ENCODE data around the gene EXOC6B.

The EXOC6B gene

DNA sequence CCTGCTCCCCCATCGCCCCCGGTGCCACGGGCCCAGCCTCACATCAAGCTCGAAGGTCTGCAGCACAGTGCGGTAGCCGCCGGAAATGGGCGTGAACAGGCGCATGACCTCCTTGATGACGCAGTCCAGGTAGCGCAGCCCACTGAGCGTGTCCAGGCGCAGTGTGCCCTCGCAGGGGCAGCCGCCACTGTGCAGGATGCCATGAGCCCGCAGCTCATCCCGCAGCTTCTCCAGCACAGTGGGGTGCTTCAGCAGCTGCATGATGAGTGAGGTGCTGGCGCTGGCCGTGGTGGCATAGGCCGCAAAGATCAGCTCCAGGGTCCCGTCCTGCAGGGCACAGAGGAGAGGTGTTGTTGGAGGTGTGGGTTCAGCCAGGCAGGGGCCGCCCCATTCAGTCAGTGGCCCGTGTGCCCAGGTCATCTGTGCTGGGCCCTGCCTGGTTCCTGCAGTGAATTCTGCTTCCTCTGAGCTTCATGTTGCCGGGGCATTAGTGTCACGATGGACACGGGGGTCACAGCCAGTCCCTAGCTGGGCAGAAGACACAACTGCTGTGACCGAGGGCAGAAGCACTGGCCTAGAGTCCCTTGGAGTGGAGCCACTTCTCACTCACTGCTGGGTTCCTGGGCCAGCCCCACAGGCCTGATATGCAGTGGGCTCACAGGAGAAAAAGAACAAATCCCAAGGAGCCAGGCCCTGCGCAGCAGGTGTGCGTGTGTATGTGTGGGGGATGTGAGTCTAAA lies 692.7 kb downstream of the EXOC6B start:
- no peak for DNase-seq (ENCODE audit: low spot score)

DNA sequence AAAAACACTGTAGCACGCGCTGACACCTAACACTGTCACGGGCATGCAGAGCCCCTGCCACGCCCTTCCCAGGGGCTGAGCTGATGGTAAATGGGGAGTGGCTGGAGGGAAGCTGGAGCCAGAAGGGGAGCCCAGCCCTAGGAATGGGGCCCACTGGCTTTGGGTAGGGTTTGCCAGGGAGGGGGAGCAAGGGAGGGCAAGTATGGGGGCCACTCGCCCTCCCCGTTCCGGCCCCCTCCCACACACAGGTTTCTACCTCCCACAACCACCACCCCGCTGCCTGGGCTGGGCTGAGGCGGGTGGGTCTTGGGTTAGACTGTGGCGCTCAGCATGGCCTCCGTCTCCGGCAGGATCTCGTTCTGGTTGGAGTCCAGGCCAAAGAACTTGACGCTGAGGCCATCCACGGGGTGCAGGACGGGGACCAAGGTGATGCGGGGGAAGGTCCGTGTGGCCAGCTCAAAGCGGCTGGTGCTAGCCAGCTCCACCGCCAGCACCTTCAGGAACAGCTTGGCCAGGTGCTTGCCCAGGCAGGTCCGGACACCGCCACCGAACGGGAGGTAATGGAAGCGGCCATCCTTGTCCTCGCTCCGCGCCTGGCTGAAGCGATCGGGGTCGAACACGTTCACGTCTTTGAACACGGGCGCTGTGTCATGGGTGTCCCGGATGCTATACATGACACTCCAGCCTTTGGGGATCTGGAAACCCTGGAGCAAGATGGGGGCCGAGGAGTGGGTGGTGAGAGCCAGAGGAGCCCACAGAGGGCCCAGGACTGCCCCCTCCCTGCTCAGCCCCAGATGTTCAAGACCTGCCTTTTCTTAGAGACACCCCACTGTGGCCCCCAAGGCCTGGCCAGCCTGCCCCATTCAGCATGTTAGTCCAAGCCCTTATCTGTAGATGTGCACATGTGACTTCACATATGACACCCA lies 693.7 kb downstream of the EXOC6B start:
- no peak for DNase-seq (ENCODE audit: low spot score)

DNA sequence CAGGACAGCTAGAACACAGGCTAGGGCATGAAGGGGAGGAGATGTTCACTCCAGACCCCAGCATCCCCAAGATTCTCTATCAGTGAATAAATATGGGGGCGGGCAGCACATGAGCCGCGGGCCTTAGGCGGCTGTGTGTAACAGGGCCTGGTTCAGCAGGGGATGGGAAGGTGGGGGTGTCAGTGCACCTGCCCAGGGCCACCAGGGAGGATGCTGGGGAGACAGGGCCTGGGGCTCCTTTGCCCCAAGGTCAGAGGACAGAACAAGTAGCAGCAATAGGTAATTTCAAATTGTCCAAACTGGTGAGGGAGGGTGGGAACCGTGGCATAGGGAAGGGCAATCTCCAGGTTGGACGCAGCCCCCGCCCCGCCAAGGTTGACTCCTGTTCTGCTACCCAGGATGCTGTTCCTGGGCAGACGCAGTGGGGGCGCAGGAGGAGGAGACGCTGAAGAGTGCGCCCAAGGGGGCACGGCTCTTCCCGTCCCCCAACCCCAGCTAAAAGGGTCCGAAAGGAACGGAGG lies 694.4 kb downstream of the EXOC6B start:
- no peak for DNase-seq (ENCODE audit: low spot score)

- DNase-seq (ENCODE audit: low spot score): no peak
These were observed 695.0 kb downstream of the EXOC6B start for GRCh38 chr2:72130659-72131360.

DNA sequence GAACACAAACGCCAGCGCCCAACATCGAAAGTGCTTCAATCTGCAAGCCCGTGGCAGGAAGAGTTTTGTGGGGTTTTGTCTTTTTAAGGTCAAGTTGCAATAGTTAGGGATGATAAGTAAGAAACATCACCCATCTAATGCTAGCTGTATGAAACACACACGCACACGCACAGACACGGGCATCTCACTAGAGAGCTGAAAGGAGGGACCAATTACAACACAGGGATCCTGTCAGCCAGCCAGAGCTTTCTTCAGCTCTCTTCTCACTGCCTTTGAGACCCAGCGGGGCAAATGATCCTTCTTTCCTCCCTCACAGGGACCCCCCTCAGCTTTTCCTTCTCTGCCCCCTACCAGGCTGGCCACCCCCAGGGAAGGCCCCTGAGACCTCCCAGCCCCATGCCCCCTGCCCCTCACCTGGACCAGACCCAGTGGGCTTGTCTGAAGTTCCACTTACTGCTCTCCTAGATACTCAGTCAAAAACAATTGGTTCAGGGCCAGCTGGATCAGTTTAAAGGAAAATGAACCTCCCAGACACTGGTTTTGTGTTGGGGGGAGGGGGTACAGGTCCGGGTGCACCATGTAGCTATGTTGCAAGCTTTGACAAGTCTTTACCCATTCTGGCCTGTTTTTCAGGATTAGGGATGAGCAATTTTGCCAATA lies 696.0 kb downstream of the EXOC6B start:
- no peak for DNase-seq (ENCODE audit: low spot score)

DNA sequence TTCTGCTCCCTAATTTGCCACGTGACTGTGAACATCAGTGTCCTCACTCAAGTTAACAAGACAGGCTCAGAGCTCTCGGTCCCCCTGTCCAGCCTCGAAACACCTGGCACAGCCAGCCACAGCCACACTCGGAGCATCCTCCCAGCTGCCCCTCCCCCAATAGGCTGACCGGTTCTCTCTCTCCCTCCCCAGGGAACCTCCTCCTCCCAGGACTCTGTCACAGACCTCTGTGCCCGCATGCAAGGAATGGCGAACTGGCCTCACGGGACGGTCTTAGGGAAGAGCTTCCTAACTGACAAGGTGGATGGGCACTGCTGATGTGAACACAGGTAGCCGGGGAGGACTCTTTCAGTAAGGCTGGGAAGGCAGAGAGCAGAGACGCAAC lies 697.0 kb downstream of the EXOC6B start:
- DNase-seq (ENCODE audit: low spot score): no peak

DNA sequence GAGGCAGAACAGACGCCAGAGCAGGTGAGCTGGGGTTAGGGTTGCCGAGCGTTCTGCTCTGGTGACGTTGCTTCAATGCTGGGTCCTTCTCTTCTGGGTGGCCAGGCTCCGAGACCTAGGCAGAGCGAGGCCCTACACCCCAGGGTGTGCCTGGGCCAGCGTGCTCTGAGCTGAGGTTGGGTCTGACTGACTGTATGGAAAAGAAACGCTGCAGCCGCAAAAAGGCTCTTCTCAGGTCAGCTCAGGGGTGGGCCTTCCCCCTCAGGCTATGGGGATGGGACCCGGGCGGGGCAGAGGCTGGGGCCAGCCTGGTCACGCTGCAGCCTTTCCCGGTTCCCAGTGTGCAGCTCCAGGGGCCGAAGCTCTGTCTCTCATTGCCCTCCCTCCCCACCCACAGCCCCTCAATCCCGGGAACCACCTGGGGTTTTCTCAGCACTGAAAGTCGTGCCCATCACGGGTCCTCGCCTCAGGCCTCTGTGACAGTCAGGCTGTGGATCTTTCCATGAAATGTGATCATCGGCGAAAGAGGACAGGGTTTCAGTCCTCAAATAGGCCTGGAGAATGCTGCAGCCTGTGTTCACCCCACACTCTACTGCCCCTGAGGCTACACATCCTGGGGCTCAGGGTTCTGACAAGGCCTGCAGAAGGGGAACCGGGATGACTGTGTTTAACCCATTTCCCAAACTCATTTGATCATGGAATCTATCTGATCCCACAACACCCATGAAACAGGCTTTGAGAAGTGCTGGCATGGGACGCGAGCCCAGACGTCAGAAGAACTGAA lies 697.6 kb downstream of the EXOC6B start:
- no peak for DNase-seq (ENCODE audit: low spot score)

GRCh38 chr2:72127401-72128058 lies 698.3 kb downstream of the EXOC6B start:
- no peak for DNase-seq (ENCODE audit: low spot score)

GRCh38 chr2:72126186-72127100 lies 699.4 kb downstream of the EXOC6B start:
- DNase-seq (ENCODE audit: low spot score): no peak

Measured in CD4-positive, alpha-beta T cell treated with Interleukin-15 for 4 hours (primary cell).